Thyroid gland (tissue), 4 donors: ENCODE data around the gene PHKG2. TPM values are rescaled to one million over a fixed set of nuclear protein-coding genes. Genes with fewer than 3 reads are reported as not detected.

ENCODE experiments used
- DNase-seq, 2 donors: peaks; one replicate each; pipeline ENCODE4 v3.0.0-alpha.2; 2019
- H3K27ac ChIP-seq, 3 donors: fragments of 200-600 bp; sonication (generic); 1 replicate in 2 of 3; 2 replicates in 1 of 3; pipeline ENCODE4 v1.5.1; 2016 to 2019; ENCODE audit warnings: mild to moderate bottlenecking in 1 of 3, moderate library complexity in 1 of 3
- H3K27me3 ChIP-seq: fragments of 200-600 bp; sonication (generic); one replicate; pipeline ENCODE4 v1.5.1; 2019
- H3K36me3 ChIP-seq, 2 donors: fragments of 200-600 bp; sonication (generic); one replicate each; pipeline ENCODE4 v1.5.1; 2016 to 2019
- H3K4me1 ChIP-seq, 2 donors: fragments of 200-600 bp; sonication (generic); one replicate each; pipeline ENCODE4 v1.5.1; 2017 to 2019
- H3K4me3 ChIP-seq, 3 donors: fragments of 200-600 bp; sonication (generic); replicated peaks in 1 of 3; 1 replicate in 2 of 3; 2 replicates in 1 of 3; pipeline ENCODE4 v1.5.1; 2016; ENCODE audit warnings: mild to moderate bottlenecking in 1 of 3
- H3K9me3 ChIP-seq: fragments of 200-600 bp; sonication (generic); one replicate; pipeline ENCODE4 v1.5.1; 2017
- CTCF ChIP-seq, 6 experiments: fragments of 200-600 bp in 3 of 6; fragments of 450-650 bp in 3 of 6; sonication (generic) in 3 of 6; IDR thresholded peaks; one replicate each; pipeline ENCODE4 v1.5.1; 2016 to 2019; ENCODE audit warnings: antibody characterized with exemption in 6 of 6, mild to moderate bottlenecking in 2 of 6, inconsistent platforms in 1 of 6, moderate library complexity in 1 of 6
- POLR2A ChIP-seq, 2 donors: fragments of 450-650 bp; IDR thresholded peaks; one replicate each; pipeline ENCODE4 v1.6.1; 2017; ENCODE audit warnings: antibody characterized with exemption in 2 of 2, mild to moderate bottlenecking in 2 of 2, moderate library complexity in 1 of 2
- WGBS, 2 donors: methylation state at CpG; one replicate each; pipeline ENCODE4 v1.1.5; 2017; 5-methylcytosine and 5-hydroxymethylcytosine counted together
- intact Hi-C: fragments of 100-400 bp; cut with DNase I; formaldehyde crosslinking; loops from one replicate; pipeline ENCODE4 v1.15.1; 2023
- total RNA-seq, 4 donors: library from RNA; depleted of rRNA; stranded (reverse); fragments of >200 nt; gene quantifications; one replicate each; pipeline ENCODE4 v1.2.3, GENCODE V29; 2016

PHKG2 gene
- total RNA-seq, 4 donors from 2014 or later: 28.1 to 52.8 (median 42.3) TPM

GRCh38 chr16:30782486-30783279 is 34.5 kb downstream of the PHKG2 start:
- 93 to 96% methylated on average over 45 to 59 of the region's 63 CpGs for WGBS, 2 donors
- Histone ChIP-seq H3K27ac (no peak overlapping the region), H3K36me3 (peaks cover 22 to 26% of the 10 kb centered on the region in 2 donors), H3K4me3 (no peak overlapping the region), H3K4me1 (peaks cover 9% of the 10 kb centered on the region in 2 donors), H3K9me3 (no peaks in the 10 kb centered on the region), H3K27me3 (no peaks in the 10 kb centered on the region)
- intact Hi-C loops: no loop called here
- DNase-seq: no peak
- TF ChIP-seq POLR2A (IDR thresholded peaks at IDR 0.05) (no peak), CTCF (IDR thresholded peaks at IDR 0.05) (no peak)

DNA sequence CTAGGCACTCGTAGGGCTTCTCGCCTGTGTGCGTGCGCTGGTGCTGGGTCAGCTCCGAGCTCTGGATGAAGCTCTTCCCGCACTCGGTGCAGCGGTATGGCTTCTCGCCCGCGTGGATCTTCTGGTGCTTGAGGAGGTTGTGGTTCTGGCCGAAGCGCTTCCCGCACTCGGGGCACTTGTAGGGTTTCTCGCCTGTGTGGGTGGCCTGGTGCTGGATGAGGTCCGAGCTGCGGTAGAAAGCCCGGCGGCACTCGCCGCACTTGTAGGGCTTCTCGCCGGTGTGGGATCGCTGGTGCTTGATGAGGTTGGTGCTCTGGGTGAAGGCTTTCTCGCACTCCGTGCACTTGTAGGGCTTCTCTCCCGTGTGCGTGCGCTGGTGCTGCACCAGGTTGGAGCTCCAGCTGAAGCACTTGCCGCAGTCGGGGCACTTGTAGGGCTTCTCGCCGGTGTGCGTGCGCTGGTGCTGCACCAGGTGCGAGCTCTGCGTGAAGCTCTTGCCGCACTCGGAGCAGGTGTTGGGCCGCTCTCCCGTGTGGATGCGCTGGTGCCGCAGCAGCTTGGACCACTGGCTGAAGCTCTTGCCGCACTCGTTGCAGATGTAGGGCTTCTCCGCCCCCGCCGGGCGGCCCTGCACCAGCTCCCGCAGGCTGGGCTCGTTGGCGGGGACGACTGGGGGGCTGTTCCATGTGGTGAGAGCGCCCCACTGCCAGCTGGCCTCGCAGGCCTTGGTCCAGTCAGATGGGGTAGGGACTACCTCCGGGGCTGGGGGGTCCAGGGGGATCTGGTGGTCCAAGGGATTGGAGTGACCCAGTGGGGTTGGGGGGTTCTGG is 35.3 kb downstream of the PHKG2 start:
- TF ChIP-seq CTCF (IDR thresholded peaks at IDR 0.05): no peak
- no peak for TF ChIP-seq POLR2A (IDR thresholded peaks at IDR 0.05)
- Histone ChIP-seq H3K36me3 (peaks cover 22 to 26% of the 10 kb centered on the region in 2 donors), H3K9me3 (no peaks in the 10 kb centered on the region), H3K27ac (no peak overlapping the region), H3K27me3 (no peaks in the 10 kb centered on the region), H3K4me3 (no peak overlapping the region), H3K4me1 (peaks cover 12 to 13% of the 10 kb centered on the region in 2 donors)
- 96% methylated on average over 40 of the region's 57 CpGs; no CpG with 5 or more reads in 1 of the 2 donors for WGBS, 2 donors
- intact Hi-C loops: no loop called here
- DNase-seq: no peak

DNA sequence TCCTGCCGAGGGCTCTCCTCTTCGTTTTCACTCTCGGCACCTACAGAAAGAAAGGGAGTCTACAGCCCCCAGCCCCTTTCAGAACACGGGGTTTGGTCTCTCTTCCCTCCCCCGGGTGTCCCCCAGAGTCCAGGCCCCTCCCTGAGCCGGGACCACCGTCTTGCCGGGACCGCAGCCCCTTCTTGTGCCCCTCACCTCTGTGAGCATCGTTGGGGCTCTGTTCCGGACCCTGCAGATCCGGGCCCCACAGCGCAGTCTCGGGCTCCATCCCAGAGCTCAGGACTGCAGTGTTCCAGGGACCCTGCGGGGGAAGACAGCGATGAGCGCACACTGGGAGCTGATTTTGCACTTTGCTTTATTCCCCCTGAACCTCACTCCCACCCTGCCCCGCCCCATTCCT is 36.0 kb downstream of the PHKG2 start:
- peaks cover 12 to 13% of the 10 kb centered on the region in 2 donors for H3K4me1 ChIP-seq
- no peaks in the 10 kb centered on the region for H3K27me3 ChIP-seq
- WGBS, 2 donors: 93 to 94% methylated on average over 18 of the region's 18 CpGs
- no peak for DNase-seq
- intact Hi-C loops: no loop called here
- no peak overlapping the region for H3K27ac ChIP-seq
- H3K36me3 ChIP-seq: peaks cover 22 to 26% of the 10 kb centered on the region in 2 donors
- H3K9me3 ChIP-seq: no peaks in the 10 kb centered on the region
- H3K4me3 ChIP-seq: no peak overlapping the region
- TF ChIP-seq CTCF (IDR thresholded peaks at IDR 0.05) (no peak), POLR2A (IDR thresholded peaks at IDR 0.05) (no peak)

DNA sequence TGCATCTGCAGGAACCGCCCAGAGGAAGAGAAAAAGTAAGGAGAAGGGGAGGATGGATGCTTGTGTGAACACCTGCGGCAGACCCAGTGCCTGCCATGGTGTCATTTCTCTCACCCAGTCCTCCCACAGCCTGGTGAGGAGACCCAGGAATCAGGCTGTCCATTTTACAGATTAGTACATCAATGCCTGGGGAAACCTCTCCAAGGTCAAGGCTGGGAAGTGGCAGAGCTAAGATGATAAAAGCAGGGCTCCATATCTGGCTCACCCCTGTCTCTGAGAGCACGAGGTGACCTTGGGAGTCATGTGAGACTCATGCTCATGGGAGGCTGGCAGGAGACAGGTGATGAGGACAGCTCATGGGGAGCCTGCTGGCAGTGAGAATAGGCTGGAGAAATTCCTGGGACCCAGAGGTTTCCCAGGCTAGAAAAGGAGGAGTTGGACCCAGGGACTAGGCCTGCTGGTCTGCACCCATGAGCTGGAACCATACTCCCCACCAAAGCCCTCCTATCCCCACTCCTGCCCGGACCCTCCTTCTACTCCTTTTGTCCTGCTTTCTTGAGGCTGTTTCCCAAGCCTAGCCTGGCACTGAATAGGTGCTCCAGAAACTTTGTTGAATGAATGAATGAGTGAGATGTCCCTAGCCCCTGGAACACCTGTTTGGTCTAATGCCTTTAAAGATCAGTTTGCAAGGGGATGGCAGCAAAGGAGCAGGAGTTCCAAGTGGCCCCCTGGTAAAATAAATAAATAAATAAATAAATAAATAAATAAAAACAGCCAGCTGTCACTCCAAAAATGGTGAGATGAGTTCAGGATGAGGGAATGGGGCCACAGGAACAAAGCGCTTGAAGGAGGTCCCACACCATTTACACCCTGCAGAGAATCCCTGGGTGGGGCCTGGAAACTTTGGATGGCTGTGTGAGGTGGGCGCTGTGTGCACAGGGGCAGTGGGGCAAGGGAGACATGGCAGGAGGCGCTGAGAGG is 37.2 kb downstream of the PHKG2 start:
- H3K27ac ChIP-seq: no peak overlapping the region
- H3K9me3 ChIP-seq: no peaks in the 10 kb centered on the region
- peaks cover 22 to 26% of the 10 kb centered on the region in 2 donors for H3K36me3 ChIP-seq
- intact Hi-C loops: no loop called here
- TF ChIP-seq CTCF (IDR thresholded peaks at IDR 0.05) (no peak), POLR2A (IDR thresholded peaks at IDR 0.05) (no peak)
- WGBS, 2 donors: 86% methylated on average over 7 of the region's 7 CpGs
- no peak overlapping the region for H3K4me3 ChIP-seq
- H3K4me1 ChIP-seq: peaks cover 12 to 13% of the 10 kb centered on the region in 2 donors
- no peaks in the 10 kb centered on the region for H3K27me3 ChIP-seq
- no peak for DNase-seq
